Omental fat pad (tissue), 4 donors: ENCODE data around the gene MRM3. TPM values are rescaled to one million over a fixed set of nuclear protein-coding genes. Genes with fewer than 3 reads are reported as not detected.
"Not testable (repeated sequence)": the region's sequence is repeated elsewhere in the genome, so short reads cannot be mapped to it uniquely, and the experiment has no call there.

Source experiments
- ATAC-seq: fragments of 150-250 bp; one replicate; pipeline ENCODE4 v1.9.1; 2016; ENCODE audit warnings: mild to moderate bottlenecking, moderate library complexity; ENCODE audit not compliant: low FRiP score
- DNase-seq: peaks from one replicate; pipeline ENCODE4 v3.0.0-alpha.2; 2019; ENCODE audit warnings: low spot score
- total RNA-seq, 4 donors: library from RNA; depleted of rRNA; stranded (reverse); fragments of >200 nt; gene quantifications; one replicate each; pipeline ENCODE4 v1.1.0, GENCODE V29; 2016
- TF ChIP-seq, protein P1 (sequence below), 3 donors: fragments of 450-650 bp; IDR thresholded peaks; one replicate each; pipeline ENCODE4 v1.5.1; 2016 to 2017; ENCODE audit warnings: antibody characterized with exemption in 3 of 3, mild to moderate bottlenecking in 3 of 3, moderate library complexity in 2 of 3

The MRM3 gene
- total RNA-seq, 4 donors from 2014 or later: 14.0 to 23.8 (median 16.0) TPM

- TF ChIP-seq, protein P1, sequence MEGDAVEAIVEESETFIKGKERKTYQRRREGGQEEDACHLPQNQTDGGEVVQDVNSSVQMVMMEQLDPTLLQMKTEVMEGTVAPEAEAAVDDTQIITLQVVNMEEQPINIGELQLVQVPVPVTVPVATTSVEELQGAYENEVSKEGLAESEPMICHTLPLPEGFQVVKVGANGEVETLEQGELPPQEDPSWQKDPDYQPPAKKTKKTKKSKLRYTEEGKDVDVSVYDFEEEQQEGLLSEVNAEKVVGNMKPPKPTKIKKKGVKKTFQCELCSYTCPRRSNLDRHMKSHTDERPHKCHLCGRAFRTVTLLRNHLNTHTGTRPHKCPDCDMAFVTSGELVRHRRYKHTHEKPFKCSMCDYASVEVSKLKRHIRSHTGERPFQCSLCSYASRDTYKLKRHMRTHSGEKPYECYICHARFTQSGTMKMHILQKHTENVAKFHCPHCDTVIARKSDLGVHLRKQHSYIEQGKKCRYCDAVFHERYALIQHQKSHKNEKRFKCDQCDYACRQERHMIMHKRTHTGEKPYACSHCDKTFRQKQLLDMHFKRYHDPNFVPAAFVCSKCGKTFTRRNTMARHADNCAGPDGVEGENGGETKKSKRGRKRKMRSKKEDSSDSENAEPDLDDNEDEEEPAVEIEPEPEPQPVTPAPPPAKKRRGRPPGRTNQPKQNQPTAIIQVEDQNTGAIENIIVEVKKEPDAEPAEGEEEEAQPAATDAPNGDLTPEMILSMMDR (IDR thresholded peaks at IDR 0.05): no peak
- no peak for DNase-seq
- no peak for ATAC-seq
Observed at GRCh38 chr17:750431-751037, 31.6 kb upstream of the MRM3 start.

- DNase-seq (no peak), ATAC-seq (peak; percentile 34)
- TF ChIP-seq, protein P1 (IDR thresholded peaks at IDR 0.05): no peak
Observed at GRCh38 chr17:751269-752001, 30.7 kb upstream of the MRM3 start.

DNA sequence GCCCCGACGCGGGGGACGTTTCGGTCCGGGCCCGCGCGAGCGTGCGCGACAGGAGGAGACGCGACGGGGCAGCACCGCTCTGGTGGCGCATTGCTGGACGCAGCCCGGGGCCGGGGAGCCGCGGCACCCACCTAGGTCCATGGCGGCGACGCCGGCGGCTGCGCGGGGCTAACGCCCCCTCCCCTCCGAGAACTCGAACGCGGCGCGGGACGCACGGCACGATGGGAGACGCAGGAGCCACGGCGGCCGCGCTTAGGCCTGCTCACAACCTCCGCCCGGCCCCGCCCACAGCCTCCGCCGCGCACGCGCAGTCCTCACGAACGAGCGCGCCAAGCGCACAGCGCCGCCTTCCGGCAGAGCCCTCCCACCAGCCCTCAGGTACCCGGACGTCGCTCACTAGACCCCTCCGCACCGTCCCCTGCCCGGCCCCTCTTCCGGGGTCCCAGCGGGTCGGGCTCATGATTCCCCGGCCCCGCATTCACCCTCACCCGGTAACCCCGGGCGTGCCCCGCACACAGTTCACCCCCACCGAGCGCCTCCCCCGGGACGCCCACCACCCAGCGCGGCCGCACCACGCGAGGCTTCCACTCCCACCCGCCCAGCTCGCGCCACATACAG is 30.0 kb upstream of the MRM3 start, which contains the start of gene GEMIN4:
Gene GEMIN4 (minus strand): TSS at position 263 of the 618 bp plus-strand sequence. CDS start 122 bp downstream, at position 141.
- ATAC-seq: peak; percentile 97
- TF ChIP-seq, protein P1 (IDR thresholded peaks at IDR 0.05): peak in 2 of 3 donors; percentile 62 to 78

DNA sequence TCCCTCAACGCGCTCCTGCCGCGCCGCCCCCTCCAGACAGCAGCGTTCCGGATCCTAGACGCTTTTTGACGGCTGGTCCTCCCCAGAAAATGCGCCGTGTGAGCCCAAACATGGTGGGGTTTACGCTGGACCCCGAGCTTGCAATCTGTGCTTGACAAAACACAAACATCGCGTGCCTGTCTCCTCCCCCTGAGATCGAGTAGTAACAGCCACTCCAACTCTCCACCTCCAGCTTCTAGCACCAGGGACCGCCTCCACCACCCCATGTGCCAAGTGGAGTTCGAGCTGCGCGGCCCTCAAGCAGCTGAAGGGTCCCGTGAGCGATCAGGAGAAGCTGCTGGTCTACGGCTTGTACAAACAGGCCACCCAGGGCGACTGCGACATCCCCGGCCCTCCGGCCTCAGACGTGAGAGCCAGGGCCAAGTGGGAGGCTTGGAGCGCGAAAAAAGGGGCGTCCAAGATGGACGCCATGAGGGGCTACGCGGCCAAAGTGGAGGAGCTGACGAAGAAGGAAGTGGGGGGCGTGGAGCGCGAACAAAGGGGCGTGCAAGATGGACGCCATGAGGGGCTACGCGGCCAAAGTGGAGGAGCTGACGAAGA is 29.4 kb upstream of the MRM3 start:
- ATAC-seq (peak; percentile 52), DNase-seq (no peak)
- TF ChIP-seq, protein P1 (IDR thresholded peaks at IDR 0.05): no peak

More for the DNA sequence above, 30.0 kb upstream of the MRM3 start, which contains the start of gene GEMIN4:
- peak; percentile 88 for DNase-seq

DNA sequence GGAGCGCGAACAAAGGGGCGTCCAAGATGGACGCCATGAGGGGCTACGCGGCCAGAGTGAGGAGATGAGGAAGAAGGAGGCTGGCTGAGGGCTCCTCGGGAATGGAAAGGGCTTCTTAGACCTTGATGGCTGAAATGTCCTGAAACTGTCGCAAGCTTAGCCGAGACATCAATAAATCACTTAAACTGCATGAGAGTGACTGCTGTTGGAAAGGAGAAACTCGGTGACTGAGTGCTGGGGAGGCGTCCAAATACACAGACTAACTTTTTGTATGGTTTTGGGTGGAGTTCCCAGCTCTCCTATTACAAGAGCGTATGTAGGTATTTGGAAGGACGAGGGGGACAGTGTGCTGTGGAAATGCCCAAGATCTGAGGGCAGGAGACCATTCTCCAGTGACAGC is 28.7 kb upstream of the MRM3 start:
- no peak for ATAC-seq
- TF ChIP-seq, protein P1 (IDR thresholded peaks at IDR 0.05): no peak
- DNase-seq: no peak

DNA sequence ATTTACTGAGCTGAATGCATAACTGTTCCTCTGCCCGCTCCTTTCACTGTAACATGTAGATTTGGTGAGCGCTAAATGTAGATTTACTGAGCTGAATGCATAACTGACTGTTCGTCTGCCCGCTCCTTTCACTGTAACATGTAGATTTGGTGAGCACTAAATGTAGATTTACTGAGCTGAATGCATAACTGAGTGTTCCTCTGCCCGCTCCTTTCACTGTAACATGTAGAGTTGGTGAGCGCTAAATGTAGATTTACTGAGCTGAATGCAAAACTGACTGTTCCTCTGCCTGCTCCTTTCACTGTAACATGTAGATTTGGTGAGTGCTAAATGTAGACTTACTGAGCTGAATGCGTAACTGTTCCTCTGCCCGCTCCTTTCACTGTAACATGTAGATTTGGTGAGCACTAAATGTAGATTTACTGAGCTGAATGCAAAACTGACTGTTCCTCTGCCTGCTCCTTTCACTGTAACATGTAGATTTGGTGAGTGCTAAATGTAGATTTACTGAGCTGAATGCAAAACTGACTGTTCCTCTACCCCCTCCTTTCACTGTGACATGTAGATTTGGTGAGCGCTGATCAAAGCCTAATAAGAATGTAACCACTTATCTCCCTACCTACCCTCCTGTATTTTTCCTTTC is 26.7 kb upstream of the MRM3 start:
- DNase-seq, ATAC-seq: not testable (repeated sequence)

DNA sequence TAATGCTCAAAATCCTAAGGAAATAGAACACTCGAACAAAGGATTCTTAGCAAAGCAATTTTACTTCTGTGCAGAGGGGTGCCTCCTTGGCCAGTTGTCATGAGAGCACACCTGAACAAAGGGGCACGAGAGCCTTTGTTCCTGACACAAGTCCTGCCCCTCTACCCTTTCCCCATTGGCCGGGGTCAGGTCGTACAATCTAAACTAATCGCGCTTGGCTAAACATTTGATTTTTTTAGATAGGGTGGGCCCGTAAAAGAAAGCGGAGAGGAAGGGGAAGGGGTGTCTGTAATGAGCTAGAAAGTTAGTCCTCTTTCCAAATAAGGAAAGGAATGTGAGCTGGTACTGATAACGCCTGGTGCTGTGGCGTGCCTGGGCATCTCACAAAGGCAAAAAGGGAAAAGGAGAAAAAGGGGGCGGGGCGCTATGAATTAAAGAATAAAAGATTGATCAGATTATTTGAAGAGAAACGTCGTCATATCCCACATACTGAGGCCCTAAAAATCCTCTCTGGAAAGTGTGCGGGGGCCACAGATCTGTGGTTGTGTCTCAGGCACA is 26.1 kb upstream of the MRM3 start:
- not testable (repeated sequence) for DNase-seq, ATAC-seq
